ENCODE data around the gene FAM151A. TPM values are rescaled to one million over a fixed set of nuclear protein-coding genes. Genes with fewer than 3 reads are reported as not detected.
A peak's percentile ranks its signal among the peaks of the same experiment; 100 is the strongest.

The FAM151A gene
- not detected for total RNA-seq

GRCh38 chr1:54623216-54624007 is at the start of gene FAM151A:
TSS of gene FAM151A (minus strand) at chr1:54623525. CDS start at chr1:54623395, 130 bp downstream.
- TF ChIP-seq CTCF (IDR thresholded peaks at IDR 0.05 in 4 of 5, conservative IDR thresholded peaks at IDR 0.05 in 1 of 5) (no peak), POLR2A (IDR thresholded peaks at IDR 0.05) (no peak)
- H3K27ac ChIP-seq = no peak within 1 kb of the TSS
- H3K9me3 ChIP-seq = no peaks in the 10 kb centered on the region
- no peaks in the 10 kb centered on the region for H3K27me3 ChIP-seq
- no peak for ATAC-seq
- DNase-seq = no peak
- H3K4me1 ChIP-seq = peaks cover 0 to 2% of the 10 kb centered on the region in 2 donors
- intact Hi-C loops (cut with DNase I; ENCODE audit: low total_unique reads) = no loop called here
- in situ Hi-C loops (cut with MboI; ENCODE audit: low sequenced_read_pairs in 4 of 4) = no loop called here
- H3K4me3 ChIP-seq = no peak within 1 kb of the TSS
- H3K36me3 ChIP-seq = no peaks in the 10 kb centered on the region

- no peaks in the 10 kb centered on the region for H3K9me3 ChIP-seq
- no peak for DNase-seq
- in situ Hi-C loops (cut with MboI; ENCODE audit: low sequenced_read_pairs in 4 of 4) (no loop called here), intact Hi-C loops (cut with DNase I; ENCODE audit: low total_unique reads) (loop anchor here (5.0 kb wide), 1 partner anchor 140 kb away; no protein-coding TSS in a partner anchor)
- H3K4me1 ChIP-seq = no peaks in the 10 kb centered on the region
- TF ChIP-seq CTCF (IDR thresholded peaks at IDR 0.05 in 4 of 5, conservative IDR thresholded peaks at IDR 0.05 in 1 of 5) (peak in 4 of 5 experiments; percentile 37 to 60 (median 47)), POLR2A (IDR thresholded peaks at IDR 0.05) (no peak)
- no peak overlapping the region for H3K4me3 ChIP-seq
- no peak overlapping the region for H3K27ac ChIP-seq
- H3K36me3 ChIP-seq = no peaks in the 10 kb centered on the region
- no peaks in the 10 kb centered on the region for H3K27me3 ChIP-seq
- no peak for ATAC-seq
Observed at GRCh38 chr1:54671985-54672608, 48.8 kb upstream of the FAM151A start.

- intact Hi-C loops (cut with DNase I; ENCODE audit: low total_unique reads) (no loop called here), in situ Hi-C loops (cut with MboI; ENCODE audit: low sequenced_read_pairs in 4 of 4) (no loop called here)
- Histone ChIP-seq H3K36me3 (no peaks in the 10 kb centered on the region), H3K4me1 (no peaks in the 10 kb centered on the region), H3K9me3 (no peaks in the 10 kb centered on the region), H3K27ac (no peak overlapping the region), H3K27me3 (no peaks in the 10 kb centered on the region), H3K4me3 (no peak overlapping the region)
- ATAC-seq (no peak), DNase-seq (no peak)
- TF ChIP-seq POLR2A (IDR thresholded peaks at IDR 0.05) = no peak
- TF ChIP-seq CTCF (IDR thresholded peaks at IDR 0.05 in 4 of 5, conservative IDR thresholded peaks at IDR 0.05 in 1 of 5) = no peak
Observed at GRCh38 chr1:54668567-54668966, 45.2 kb upstream of the FAM151A start.

GRCh38 chr1:54667797-54668196 is 44.5 kb upstream of the FAM151A start:
- intact Hi-C loops (cut with DNase I; ENCODE audit: low total_unique reads) = no loop called here
- DNase-seq = no peak
- in situ Hi-C loops (cut with MboI; ENCODE audit: low sequenced_read_pairs in 4 of 4) = no loop called here
- H3K4me3 ChIP-seq = no peak overlapping the region
- H3K27me3 ChIP-seq = no peaks in the 10 kb centered on the region
- H3K36me3 ChIP-seq = no peaks in the 10 kb centered on the region
- no peak for ATAC-seq
- no peak overlapping the region for H3K27ac ChIP-seq
- no peaks in the 10 kb centered on the region for H3K9me3 ChIP-seq
- TF ChIP-seq POLR2A (IDR thresholded peaks at IDR 0.05) (no peak), CTCF (IDR thresholded peaks at IDR 0.05 in 4 of 5, conservative IDR thresholded peaks at IDR 0.05 in 1 of 5) (no peak)
- H3K4me1 ChIP-seq = no peaks in the 10 kb centered on the region

Measured in gastrocnemius medialis (tissue), 4 donors.